Activated naive CD8-positive, alpha-beta T cell treated with anti-CD3 and anti-CD28 coated beads, Interleukin-2, amount 50 U/mL, for 16 hours (primary cell): Measurements from ENCODE around the gene NUP50.

Experiments used
- DNase-seq: peaks from one replicate; pipeline ENCODE4 v3.0.0-alpha.2; 2020; ENCODE audit warnings: low read depth, low spot score

Gene NUP50

DNA sequence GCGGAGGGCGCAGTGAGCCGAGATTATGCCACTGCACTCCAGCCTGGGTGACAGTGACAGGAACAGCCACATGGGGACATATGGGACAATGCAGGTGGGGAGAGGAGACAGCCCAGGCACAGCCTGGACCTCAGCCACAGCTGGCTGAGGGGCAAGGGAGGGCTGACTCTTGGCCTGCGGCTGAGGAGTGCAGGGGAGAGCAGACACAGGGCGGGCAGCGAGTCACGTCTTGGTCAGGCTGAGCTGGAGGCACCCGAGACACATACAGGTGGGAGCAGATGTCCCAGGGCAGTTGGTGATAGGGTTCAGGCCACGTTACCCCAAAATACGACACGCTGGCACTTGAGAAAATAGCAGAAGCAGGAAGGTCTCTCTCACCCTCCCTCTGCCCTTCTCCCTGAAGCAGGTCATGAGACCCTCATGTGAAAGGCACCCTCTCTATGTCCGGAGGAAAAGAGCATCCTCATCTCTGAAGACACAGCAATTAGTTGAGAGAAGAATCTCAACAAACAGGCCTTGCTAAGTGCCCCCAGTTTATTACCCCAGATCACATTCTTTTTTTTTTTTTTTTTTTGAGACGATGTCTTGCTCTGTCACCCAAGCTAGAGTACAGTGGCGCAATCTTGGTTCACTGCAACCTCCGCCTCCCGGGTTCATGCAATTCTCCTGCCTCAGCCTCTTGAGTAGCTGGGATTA, 66.4 kb downstream of the NUP50 start:
- DNase-seq, result no peak

DNA sequence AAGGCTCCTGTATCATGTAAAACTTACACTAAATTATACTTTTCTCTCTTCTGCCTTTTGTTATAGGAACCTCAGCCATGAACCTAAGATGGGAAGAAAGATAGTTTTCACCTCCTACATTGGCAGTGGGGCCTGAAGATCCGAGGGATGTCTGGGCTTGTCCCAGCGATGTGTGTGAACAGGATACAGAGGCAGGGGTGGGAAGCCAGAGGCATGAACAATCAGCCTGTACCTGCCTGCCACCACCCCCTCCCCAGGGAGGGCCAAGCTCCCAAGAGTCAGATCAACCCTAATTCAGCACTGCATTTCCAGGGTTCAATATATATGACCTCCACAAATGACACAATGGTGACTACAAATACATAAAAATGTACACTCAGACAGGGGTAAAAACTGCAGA, 67.6 kb downstream of the NUP50 start:
- DNase-seq, result no peak

DNA sequence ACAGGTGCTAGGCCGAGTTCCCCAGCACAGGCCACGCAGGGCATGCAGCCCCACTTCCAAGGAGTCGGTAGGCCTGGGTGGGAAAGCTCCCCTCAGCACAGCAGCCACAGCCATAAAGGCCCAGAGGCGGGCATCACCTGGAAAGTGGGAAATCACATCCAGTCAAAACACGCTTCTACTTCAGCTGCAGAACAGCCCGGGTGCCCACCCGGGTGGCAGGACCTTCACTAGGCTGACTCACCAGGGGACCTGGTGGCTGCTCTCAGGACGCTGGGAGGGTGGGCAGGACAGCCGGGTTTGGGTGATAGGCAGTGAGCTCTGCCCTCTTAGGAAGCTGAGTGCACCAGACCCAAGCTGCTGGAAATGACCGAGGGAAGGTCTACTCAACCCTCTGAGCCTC, 69.7 kb downstream of the NUP50 start:
- no peak for DNase-seq

DNA sequence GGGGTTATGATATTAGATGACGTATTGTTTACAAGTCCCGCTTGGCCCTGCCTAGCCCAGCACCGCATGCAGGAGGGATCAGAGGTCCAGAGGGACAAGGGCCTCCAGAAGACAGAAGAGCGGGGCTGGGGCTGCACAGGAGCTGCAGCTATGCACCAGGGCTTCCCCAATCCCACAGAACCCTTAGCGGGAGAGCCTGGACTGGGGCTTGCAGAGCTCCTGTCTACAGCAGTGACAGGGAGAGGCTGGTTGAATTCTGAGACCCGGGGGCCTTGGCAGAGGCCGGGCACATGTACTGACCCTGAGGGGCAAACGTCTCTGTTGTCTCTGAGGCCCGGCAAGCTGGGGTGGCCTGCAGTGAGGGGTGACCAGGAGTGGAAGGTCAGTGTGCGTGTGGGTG, 70.1 kb downstream of the NUP50 start:
- DNase-seq, result no peak

DNA sequence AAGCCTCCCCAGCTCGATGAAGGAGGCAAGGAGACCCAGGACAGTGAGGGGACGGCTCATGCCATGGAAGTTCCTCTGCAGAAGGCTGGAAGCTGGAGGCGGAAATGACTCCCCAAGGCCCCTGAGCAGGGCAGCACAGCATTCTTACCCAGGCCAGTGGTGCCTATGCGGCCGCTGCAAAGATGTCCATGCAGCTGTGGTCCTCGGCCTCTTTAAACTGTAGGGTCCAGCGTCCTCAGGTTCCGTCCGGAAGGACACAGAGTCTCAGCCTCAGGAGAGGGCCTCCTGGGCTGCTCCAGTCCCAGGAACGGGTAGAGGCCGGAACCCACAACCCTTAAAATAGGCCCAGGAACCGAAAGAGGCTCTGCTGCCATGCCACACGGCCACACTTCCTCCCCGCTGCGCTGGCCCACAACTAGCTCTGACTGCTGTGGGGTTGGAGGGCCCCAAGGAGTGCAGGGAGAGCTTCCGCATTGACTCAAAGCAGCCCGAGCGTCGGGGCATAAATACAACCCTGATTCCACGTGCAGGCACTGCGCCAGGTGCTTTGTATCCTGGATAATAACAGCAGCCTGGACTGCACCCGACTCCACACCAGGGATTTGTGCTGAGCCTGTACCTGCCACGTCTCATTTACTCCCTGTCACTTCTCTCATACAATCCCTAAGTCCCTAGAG, 71.5 kb downstream of the NUP50 start:
- DNase-seq, result no peak

DNA sequence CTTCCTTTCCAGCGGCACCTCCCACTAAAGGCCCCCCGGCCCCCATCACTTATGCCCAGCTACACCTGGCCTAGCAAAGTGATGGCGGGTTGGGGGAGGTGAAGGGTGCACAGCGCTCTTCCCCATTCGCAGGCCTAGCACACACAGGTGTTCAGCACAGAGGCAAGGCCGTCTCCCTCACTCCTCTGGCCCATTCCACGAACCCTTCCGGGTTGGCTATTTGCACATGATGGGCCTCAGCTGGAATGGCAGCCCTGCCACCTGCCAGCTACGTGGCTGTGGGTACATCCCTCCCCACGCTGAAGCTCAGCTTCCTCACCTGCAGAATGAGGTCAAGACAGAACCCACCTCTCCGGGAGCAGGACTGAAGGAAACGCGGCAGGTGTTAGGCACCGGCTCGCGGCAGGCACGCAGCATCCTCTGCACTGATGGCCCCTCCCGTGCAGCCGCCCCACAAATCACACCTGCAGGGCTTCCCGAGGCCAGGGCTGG, 72.2 kb downstream of the NUP50 start:
- DNase-seq, result no peak

DNA sequence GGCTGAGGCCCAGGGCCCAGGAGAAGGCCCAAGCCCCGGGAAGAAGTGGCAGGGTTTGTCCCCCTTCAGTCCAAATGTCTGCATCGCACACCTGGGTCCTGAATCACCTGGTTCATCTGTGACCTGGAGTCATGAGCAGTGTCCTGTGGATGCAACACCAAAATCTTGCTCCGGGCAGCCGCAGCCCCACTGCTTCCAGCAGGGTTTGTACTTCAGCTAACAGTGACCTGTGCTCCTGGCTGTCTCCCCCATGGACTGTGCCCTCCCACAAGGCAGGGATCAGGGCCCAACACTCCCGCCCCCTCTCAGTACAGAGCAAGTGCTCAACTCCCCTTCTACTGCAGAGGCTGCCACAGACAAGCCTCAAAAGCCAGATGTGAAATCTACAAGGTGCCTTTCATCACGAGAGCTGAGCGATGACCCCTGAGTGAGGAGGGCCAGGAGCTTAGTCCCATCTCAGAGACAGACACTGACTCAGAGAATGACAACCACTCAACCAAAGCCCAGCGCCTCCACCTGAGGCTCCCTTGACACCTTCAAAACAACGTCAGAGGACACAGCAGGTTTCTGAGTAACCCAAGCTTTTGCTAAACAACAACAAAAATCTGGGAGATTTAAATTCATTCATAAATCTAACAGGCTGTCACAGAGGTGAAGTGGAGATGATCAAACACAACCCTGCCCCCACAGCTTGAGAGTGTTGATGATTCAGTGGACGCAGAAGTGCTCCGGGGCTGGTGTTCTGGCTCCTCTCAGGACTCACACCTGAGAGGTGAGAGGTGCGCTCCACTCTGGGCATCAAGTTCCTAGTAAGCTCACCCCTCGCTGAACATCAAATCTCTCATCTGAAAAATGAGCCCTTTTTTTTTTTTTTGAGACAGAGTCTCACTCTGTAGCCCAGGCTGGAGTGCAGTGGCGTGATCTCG, 73.6 kb downstream of the NUP50 start:
- no peak for DNase-seq
